ENCODE results near the gene WDR18.

DNA sequence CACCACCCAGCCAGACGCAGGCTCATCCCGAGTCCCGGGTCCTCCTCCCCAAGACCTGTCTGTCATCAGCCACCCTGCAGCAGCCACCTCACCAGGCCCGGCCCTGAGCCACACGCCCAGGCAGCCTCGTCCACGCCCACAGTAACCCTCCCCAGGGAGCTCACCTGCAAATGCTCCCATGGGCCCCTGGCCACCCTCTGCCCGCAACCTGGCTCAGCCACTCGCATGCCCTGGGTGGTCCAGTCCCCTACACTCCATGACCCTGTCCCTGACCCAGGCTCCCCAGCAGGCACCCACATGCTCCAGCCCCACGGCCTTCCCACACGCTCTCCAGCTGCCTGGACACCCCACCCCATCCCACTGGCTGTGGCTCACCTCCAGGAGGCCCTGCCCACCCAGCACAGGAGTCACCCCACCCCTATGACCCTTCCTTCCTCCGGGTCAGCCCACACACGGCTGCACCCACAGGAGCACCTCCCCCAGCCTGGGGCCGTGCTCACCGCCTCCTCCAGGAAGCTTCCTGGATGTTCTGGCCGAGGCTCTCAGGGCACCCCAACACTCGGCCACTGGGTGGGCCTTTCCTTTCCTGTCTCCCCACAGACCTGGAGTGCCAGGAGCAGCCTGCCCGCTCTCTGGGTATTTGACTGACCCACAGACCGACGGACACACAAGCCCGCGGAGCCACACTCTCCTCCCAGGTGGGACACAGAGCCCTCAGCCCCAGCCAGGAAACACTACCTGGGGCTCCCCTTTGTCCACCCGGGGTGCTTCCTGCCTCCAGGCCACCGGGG, 33.2 kb downstream of the WDR18 start:
- TF ChIP-seq, protein P1, sequence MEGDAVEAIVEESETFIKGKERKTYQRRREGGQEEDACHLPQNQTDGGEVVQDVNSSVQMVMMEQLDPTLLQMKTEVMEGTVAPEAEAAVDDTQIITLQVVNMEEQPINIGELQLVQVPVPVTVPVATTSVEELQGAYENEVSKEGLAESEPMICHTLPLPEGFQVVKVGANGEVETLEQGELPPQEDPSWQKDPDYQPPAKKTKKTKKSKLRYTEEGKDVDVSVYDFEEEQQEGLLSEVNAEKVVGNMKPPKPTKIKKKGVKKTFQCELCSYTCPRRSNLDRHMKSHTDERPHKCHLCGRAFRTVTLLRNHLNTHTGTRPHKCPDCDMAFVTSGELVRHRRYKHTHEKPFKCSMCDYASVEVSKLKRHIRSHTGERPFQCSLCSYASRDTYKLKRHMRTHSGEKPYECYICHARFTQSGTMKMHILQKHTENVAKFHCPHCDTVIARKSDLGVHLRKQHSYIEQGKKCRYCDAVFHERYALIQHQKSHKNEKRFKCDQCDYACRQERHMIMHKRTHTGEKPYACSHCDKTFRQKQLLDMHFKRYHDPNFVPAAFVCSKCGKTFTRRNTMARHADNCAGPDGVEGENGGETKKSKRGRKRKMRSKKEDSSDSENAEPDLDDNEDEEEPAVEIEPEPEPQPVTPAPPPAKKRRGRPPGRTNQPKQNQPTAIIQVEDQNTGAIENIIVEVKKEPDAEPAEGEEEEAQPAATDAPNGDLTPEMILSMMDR (IDR thresholded peaks at IDR 0.05), result no peak
- TF ChIP-seq EZH2 (IDR thresholded peaks at IDR 0.05), result no peak

All from neural progenitor cell (in vitro differentiated cells).